Testis (tissue), 2 donors: Measurements from ENCODE around the gene ZNF184.

Experiments
- CTCF ChIP-seq, 3 experiments: fragments of 450-650 bp in 2 of 3; fragments of 200-600 bp in 1 of 3; sonication (generic) in 1 of 3; IDR thresholded peaks; one replicate each; pipeline ENCODE4 v1.5.1; 2016 to 2019; ENCODE audit warnings: antibody characterized with exemption in 3 of 3, mild to moderate bottlenecking in 2 of 3, moderate library complexity in 1 of 3
- POLR2A ChIP-seq: fragments of 450-650 bp; IDR thresholded peaks from one replicate; pipeline ENCODE4 v1.6.1; 2017; ENCODE audit warnings: antibody characterized with exemption, mild to moderate bottlenecking, moderate library complexity

- TF ChIP-seq CTCF (IDR thresholded peaks at IDR 0.05) (no peak), POLR2A (no peak)
Measured at GRCh38 chr6:27428502-27428901, 44.4 kb downstream of the ZNF184 start.
